Activated effector memory CD4-positive, alpha-beta T cell treated with anti-CD3 and anti-CD28 coated beads, Interleukin-2, amount 50 U/mL, for 16 hours (primary cell): ENCODE measurements around the gene DGKB.

Source experiments
- DNase-seq: peaks from one replicate; pipeline ENCODE4 v3.0.0-alpha.2; 2020

DGKB gene

GRCh38 chr7:14258861-14259260 lies 643.7 kb downstream of the DGKB start:
- no peak for DNase-seq

- DNase-seq = no peak
Observed at GRCh38 chr7:14258441-14258840, 644.1 kb downstream of the DGKB start.

- DNase-seq = no peak
Observed at GRCh38 chr7:14252458-14252857, 650.1 kb downstream of the DGKB start.

GRCh38 chr7:14242175-14242574 lies 660.4 kb downstream of the DGKB start:
- DNase-seq = no peak

GRCh38 chr7:14236834-14237233 lies 665.7 kb downstream of the DGKB start:
- no peak for DNase-seq

- no peak for DNase-seq
Observed at GRCh38 chr7:14235056-14235455, 667.5 kb downstream of the DGKB start.

- DNase-seq = no peak
Observed at GRCh38 chr7:14233868-14234369, 668.6 kb downstream of the DGKB start.

GRCh38 chr7:14233076-14233867 lies 669.3 kb downstream of the DGKB start:
- DNase-seq = no peak

- no peak for DNase-seq
Observed at GRCh38 chr7:14229047-14229446, 673.5 kb downstream of the DGKB start.

- DNase-seq = no peak
Observed at GRCh38 chr7:14228341-14228740, 674.2 kb downstream of the DGKB start.

- DNase-seq = no peak
Observed at GRCh38 chr7:14226126-14226525, 676.4 kb downstream of the DGKB start.

- DNase-seq = no peak
Observed at GRCh38 chr7:14219125-14219524, 683.4 kb downstream of the DGKB start.

GRCh38 chr7:14218338-14218737 lies 684.2 kb downstream of the DGKB start:
- no peak for DNase-seq

- DNase-seq = no peak
Observed at GRCh38 chr7:14209896-14210484, 692.6 kb downstream of the DGKB start.

GRCh38 chr7:14207711-14208110 lies 694.8 kb downstream of the DGKB start:
- DNase-seq = no peak

GRCh38 chr7:14207138-14207537 lies 695.4 kb downstream of the DGKB start:
- no peak for DNase-seq

- DNase-seq = no peak
Observed at GRCh38 chr7:14206121-14206520, 696.4 kb downstream of the DGKB start.

- no peak for DNase-seq
Observed at GRCh38 chr7:14201353-14201752, 701.2 kb downstream of the DGKB start.

GRCh38 chr7:14199336-14199735 lies 703.2 kb downstream of the DGKB start:
- no peak for DNase-seq

GRCh38 chr7:14197280-14197679 lies 705.3 kb downstream of the DGKB start:
- DNase-seq = no peak

- no peak for DNase-seq
Observed at GRCh38 chr7:14196555-14196954, 706.0 kb downstream of the DGKB start.

GRCh38 chr7:14195871-14196270 lies 706.7 kb downstream of the DGKB start:
- no peak for DNase-seq

GRCh38 chr7:14195079-14195478 lies 707.5 kb downstream of the DGKB start:
- DNase-seq = no peak

- DNase-seq = no peak
Observed at GRCh38 chr7:14191686-14192098, 710.9 kb downstream of the DGKB start.
